Kidney capillary endothelial cell (primary cell): Measurements from ENCODE around the gene TENM4.
A peak's percentile ranks its signal among the peaks of the same experiment; 100 is the strongest.
"Not testable (repeated sequence)": the region's sequence is repeated elsewhere in the genome, so short reads cannot be mapped to it uniquely, and the experiment has no call there.

Experiments
- DNase-seq: peaks from one replicate; pipeline ENCODE4 v3.0.0-alpha.2; 2018; ENCODE audit warnings: low spot score

The TENM4 gene

GRCh38 chr11:79018371-79018849 lies 422.4 kb downstream of the TENM4 start:
- DNase-seq: peak; percentile 79

DNA sequence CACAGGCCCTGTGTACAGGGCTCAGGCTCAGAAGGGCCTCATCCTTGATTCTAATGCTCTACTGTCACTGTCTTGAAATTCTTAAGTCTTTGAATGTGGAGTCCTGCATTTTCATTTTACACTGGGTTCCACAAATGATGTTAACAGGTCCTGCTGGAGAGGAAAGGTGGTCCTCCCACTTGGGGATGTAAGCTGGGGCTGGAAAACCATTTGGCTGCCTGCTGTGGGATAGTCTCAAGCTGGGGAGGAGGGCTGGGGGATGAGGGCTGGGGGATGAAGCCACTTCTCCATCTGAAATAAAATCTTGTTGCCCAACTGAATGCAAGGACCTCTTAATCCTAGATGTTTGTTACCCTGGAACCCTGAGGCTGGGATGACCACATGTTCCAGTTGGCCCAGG lies 423.0 kb downstream of the TENM4 start:
- DNase-seq: no peak

- DNase-seq: peak; percentile 9
Observed at GRCh38 chr11:79013509-79013908, 427.3 kb downstream of the TENM4 start.

DNA sequence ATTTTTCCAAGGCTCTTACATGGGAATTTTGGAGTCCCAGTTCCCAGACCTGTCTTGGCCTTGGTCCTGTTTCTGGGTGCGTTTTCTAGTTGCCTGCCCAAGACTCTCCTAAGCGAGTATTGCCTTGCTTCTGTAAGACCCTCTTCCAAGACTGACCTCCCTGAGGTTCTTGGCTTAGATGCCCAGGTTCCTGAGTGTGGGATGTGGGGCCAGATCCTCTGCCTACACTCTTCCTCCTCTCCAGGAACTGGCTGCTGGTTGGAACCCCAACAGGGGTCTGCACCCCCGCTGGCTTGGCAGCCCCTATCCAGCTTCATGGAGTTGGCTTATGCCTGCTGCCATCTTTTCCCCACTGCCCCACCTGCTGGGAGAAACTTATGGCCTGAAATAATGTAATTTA lies 429.5 kb downstream of the TENM4 start:
- no peak for DNase-seq

GRCh38 chr11:79007771-79008402 lies 432.9 kb downstream of the TENM4 start:
- no peak for DNase-seq

- DNase-seq: no peak
Observed at GRCh38 chr11:79006854-79007253, 434.0 kb downstream of the TENM4 start.

DNA sequence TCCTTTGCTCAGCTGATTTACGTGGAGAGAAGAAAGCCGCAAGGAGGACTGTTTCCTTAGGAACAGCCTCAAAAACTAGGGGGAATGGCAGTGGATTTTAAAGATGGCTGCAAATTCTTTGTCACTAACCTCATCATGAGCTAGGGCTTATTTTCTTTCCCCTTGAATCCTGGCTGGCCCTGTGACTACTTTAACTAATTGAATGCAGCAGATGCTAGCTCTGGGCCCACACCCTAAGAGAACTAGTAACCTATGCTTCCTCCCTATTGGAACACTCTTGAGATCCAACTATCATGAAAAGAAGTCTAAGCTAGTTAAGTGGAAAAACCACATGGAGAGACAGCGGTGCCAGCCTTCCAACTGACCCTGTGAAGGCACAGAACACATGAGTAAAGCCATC lies 444.8 kb downstream of the TENM4 start:
- no peak for DNase-seq

DNA sequence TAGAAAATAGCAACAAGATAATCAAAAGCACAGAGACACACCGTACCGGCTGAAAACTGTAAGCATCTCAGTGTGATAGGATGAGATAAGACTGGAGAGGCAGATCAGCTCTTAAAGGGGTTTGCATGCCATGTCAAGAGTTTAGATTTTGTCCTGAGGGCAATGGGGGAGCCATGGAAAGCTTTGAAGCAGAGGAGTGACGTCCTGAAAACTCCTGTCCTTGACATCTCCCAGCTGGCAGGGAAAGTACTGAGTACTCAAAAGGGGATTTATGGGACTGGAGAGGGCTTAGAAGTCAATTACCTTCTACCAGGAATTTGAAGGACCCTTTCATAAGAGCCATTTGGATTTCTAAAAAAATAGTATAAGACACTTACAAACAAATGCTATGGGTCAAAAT lies 445.7 kb downstream of the TENM4 start:
- DNase-seq: no peak

GRCh38 chr11:78993802-78994430 lies 446.9 kb downstream of the TENM4 start:
- no peak for DNase-seq

GRCh38 chr11:78991681-78992080 lies 449.1 kb downstream of the TENM4 start:
- DNase-seq: no peak

DNA sequence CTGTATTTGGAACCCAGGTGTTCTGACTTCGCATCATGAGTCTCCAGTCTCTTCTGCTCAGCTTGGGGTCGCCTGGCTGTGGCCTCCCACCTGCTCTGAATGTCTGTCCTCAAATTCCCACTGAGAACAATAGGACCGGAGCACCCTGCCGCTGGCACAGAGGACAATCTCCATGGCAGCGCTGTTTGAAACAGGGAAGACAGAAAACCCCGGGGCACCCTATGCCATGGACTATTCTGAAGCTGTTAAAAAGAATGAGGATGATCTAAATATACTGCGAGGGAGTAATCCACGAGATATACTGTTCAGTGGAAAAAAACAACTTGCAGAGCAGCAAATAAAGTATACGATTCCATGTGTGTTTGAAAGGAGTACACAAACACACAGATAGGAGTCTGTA lies 450.6 kb downstream of the TENM4 start:
- no peak for DNase-seq

- no peak for DNase-seq
Observed at GRCh38 chr11:78987748-78988147, 453.1 kb downstream of the TENM4 start.

- DNase-seq: no peak
Observed at GRCh38 chr11:78986305-78986704, 454.5 kb downstream of the TENM4 start.

GRCh38 chr11:78985663-78986062 lies 455.2 kb downstream of the TENM4 start:
- DNase-seq: no peak

DNA sequence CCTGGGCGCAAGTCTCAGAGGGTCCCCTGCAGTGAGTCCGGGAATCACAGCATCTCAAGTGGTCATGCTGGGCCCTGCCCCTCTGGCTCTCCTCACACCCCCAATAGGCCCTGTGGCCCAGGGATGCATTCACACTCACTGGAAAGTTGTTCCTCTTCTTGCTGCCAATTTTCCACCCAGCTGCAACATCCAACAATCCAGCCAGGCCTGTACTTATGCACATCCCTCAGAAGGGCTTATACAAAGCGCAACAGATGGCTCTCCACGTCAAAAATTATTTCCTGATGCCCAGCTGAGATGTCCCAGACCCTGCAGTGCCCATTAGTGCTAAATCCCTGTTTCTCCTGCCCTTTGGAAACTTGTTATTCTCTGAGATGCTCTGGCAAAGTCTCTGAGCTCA lies 458.4 kb downstream of the TENM4 start:
- no peak for DNase-seq

GRCh38 chr11:78981153-78981552 lies 459.7 kb downstream of the TENM4 start:
- DNase-seq: no peak

GRCh38 chr11:78978831-78979230 lies 462.0 kb downstream of the TENM4 start:
- no peak for DNase-seq

DNA sequence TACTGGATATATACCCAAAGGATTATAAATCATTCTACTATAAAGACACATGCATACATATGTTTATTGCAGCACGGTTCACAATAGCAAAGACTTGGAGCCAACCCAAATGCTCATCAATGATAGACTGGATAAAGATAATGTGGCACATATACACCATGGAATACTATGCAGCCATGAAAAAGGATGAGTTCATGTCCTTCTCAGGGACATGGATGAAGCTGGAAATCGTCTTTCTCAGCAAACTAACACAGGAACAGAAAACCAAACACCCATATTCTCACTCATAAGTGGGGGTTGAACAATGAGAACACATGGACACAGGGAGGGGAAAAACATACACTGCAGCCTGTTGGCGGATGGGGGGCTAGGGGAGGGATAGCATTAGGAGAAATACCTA lies 463.0 kb downstream of the TENM4 start:
- DNase-seq: not testable (repeated sequence)

DNA sequence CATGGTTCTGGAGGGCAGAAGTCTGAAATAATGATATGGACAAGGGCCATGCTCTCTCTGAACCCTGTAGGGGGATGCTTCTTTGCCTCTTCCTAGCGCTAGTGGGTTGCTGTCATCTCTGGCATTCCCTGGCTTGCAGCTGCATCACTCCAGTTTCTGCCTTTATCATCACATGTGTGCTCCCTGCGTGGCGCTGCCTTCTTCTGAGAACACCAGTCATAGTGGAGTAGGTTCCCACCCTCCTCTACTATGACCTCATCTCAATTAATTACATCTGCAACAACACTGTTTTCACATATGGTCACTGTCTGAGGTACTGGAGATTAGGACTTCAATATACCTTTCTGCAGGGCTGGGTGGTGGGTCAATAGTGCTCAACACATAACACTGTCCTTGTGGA lies 463.8 kb downstream of the TENM4 start:
- no peak for DNase-seq

- DNase-seq: no peak
Observed at GRCh38 chr11:78975081-78975480, 465.7 kb downstream of the TENM4 start.

DNA sequence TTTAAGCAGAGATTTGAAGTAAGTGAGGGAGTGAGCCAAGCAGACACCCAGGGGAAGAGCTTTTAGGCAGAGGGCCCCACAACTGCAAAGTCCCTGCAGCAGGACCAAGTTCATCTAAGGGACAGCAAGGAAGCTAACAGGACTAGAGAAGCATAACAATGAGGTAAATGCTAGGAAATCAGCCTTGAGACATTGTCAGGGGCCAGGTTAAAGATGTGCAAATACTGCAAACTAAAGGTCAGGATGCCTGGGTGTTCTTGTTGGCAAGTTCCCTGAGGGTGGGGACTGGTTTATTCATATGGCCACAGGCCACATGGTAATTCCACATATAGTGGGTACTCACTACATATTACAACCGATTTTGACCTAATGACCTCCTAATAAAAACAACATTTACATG lies 467.0 kb downstream of the TENM4 start:
- no peak for DNase-seq

GRCh38 chr11:78972590-78972989 lies 468.2 kb downstream of the TENM4 start:
- no peak for DNase-seq

DNA sequence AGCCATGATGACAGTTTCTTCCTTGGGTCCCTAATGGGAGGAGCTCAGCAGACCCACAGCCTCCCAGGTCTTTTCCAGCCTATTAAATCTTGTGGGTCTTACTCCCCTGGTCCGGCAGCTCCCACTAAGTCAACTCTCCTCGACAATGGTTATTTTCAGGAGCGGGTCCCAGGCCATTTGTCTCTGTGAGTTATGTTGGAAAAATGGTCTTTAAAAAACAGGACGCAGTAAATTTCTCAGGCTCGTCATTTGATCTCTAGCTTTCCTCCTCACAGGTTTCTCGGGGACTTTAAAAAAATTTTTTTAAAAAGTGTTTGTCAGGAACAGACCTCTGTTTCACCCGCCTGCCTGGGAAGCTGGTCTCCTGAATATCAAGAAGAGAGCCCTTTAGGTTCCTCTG lies 468.7 kb downstream of the TENM4 start:
- DNase-seq: no peak

DNA sequence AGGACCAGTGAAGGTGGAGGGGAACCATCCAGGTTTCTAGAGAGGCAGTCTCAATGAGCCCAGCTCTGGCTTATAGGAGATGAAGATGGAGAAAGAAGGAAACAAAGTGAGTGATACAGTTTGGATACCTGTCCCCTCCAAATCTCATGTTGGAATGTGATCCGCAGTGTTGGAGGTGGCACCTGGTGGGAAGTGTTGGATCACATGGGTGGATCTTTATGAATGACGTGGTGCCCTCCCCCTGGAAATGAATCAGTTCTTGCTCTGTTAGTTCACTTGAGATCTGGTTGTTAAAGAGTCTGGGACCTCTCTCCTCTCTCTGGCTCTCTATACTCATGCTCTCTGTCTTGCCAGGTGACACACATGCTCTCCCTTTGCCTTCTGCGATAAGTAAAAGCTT lies 473.0 kb downstream of the TENM4 start:
- DNase-seq: no peak
